ENCODE measurements around the gene PRR36. TPM values are rescaled to one million over a fixed set of nuclear protein-coding genes. Genes with fewer than 3 reads are reported as not detected.

PRR36 gene
- total RNA-seq, 2 experiments from 2014 or later, result 0.17 TPM; not detected in 1

GRCh38 chr19:7845390-7846154, 28.6 kb downstream of the PRR36 start:
- no TSS peak for BruUV-seq (replicated peaks)
- ChIA-PET POLR2A (no interaction called here), CTCF (ENCODE audit: unreplicated experiment) (no interaction called here)
- TF ChIP-seq EZH2phosphoT487 (IDR thresholded peaks at IDR 0.05; ENCODE audit: borderline replicate concordance, low read depth, low read length) (no peak), CTCF (conservative IDR thresholded peaks at IDR 0.05; ENCODE audit: low read length) (no peak)
- no peaks in the 10 kb centered on the region for H3K79me2 ChIP-seq (ENCODE audit: insufficient read depth, low read depth, low read length)
- H2AFZ ChIP-seq (ENCODE audit: low read length), result no peak overlapping the region
- no peaks in the 10 kb centered on the region for H4K20me1 ChIP-seq (ENCODE audit: insufficient read depth, low read length)
- H3K9me3 ChIP-seq (ENCODE audit: low read length), result no peaks in the 10 kb centered on the region
- no peaks in the 10 kb centered on the region for H3K36me3 ChIP-seq (ENCODE audit: insufficient read depth, low read length)
- no peaks in the 10 kb centered on the region for H3K4me1 ChIP-seq (ENCODE audit: insufficient read depth, low read length, poor library complexity, severe bottlenecking)
- no peak overlapping the region for H3K4me2 ChIP-seq (ENCODE audit: low read length)
- H3K4me3 ChIP-seq (ENCODE audit: low read depth, low read length, poor library complexity, severe bottlenecking), result no peak overlapping the region
- DNase-seq (ENCODE audit: low spot score), result no peak
- no peaks in the 10 kb centered on the region for H3K9me2 ChIP-seq (ENCODE audit: insufficient read depth, low read length)
- H3K27ac ChIP-seq (ENCODE audit: low read depth, low read length, poor library complexity, severe bottlenecking), result no peak overlapping the region
- intact Hi-C loops (cut with micrococcal nuclease; ENCODE audit: unreplicated experiment), result no loop called here

GRCh38 chr19:7844951-7845350, 29.2 kb downstream of the PRR36 start:
- intact Hi-C loops (cut with micrococcal nuclease; ENCODE audit: unreplicated experiment), result no loop called here
- ChIA-PET POLR2A (no interaction called here), CTCF (ENCODE audit: unreplicated experiment) (no interaction called here)

More at GRCh38 chr19:7844951-7845350, 29.2 kb downstream of the PRR36 start:
- no peak overlapping the region for H2AFZ ChIP-seq (ENCODE audit: low read length)
- H3K27ac ChIP-seq (ENCODE audit: low read depth, low read length, poor library complexity, severe bottlenecking), result no peak overlapping the region
- H3K36me3 ChIP-seq (ENCODE audit: insufficient read depth, low read length), result no peaks in the 10 kb centered on the region
- no peaks in the 10 kb centered on the region for H3K9me2 ChIP-seq (ENCODE audit: insufficient read depth, low read length)
- H3K79me2 ChIP-seq (ENCODE audit: insufficient read depth, low read depth, low read length), result no peaks in the 10 kb centered on the region
- no peak for TF ChIP-seq EZH2phosphoT487 (IDR thresholded peaks at IDR 0.05; ENCODE audit: borderline replicate concordance, low read depth, low read length)
- TF ChIP-seq CTCF (conservative IDR thresholded peaks at IDR 0.05; ENCODE audit: low read length), result no peak
- no peaks in the 10 kb centered on the region for H4K20me1 ChIP-seq (ENCODE audit: insufficient read depth, low read length)
- DNase-seq (ENCODE audit: low spot score), result no peak
- H3K4me1 ChIP-seq (ENCODE audit: insufficient read depth, low read length, poor library complexity, severe bottlenecking), result no peaks in the 10 kb centered on the region
- BruUV-seq (replicated peaks), result no TSS peak
- H3K4me2 ChIP-seq (ENCODE audit: low read length), result no peak overlapping the region
- H3K9me3 ChIP-seq (ENCODE audit: low read length), result no peaks in the 10 kb centered on the region
- H3K4me3 ChIP-seq (ENCODE audit: low read depth, low read length, poor library complexity, severe bottlenecking), result no peak overlapping the region

Data from OCI-LY7 (cell line).